ENCODE data around the gene CPNE8.

GRCh38 chr12:38883629-38884134 is 21.7 kb downstream of the CPNE8 start:
- TF ChIP-seq SIN3A (IDR thresholded peaks at IDR 0.05; ENCODE audit: borderline replicate concordance, insufficient read depth, low read length) (no peak), REST (IDR thresholded peaks at IDR 0.05; ENCODE audit: insufficient read depth in 1 of 2, low read depth in 2 of 2, low read length in 2 of 2) (no peak), FOXP2 (optimal IDR thresholded peaks at IDR 0.05; ENCODE audit: borderline replicate concordance, extremely low read depth, extremely low read length, insufficient read depth) (no peak), POLR2AphosphoS5 (IDR thresholded peaks at IDR 0.05; ENCODE audit: low read depth, low read length) (no peak)

Data from PFSK-1 (cell line).